AG09309 (cell line): ENCODE measurements around the gene CREB5.

Experiments
- DNase-seq: peaks from one replicate; pipeline ENCODE4 v3.0.0-alpha.2; 2010; ENCODE audit warnings: low read depth
- H3K4me3 ChIP-seq: 2 replicates; pipeline ENCODE4 v1.5.1; 2011; ENCODE audit warnings: mild to moderate bottlenecking, low read depth, low read length, moderate library complexity; ENCODE audit not compliant: control insufficient read depth
- CTCF ChIP-seq: IDR thresholded peaks from 2 replicates; pipeline ENCODE4 v1.5.1; 2011; ENCODE audit warnings: mild to moderate bottlenecking, low read depth, low read length, inconsistent platforms; ENCODE audit not compliant: insufficient read depth, control insufficient read depth; ENCODE audit errors: missing control alignments

The CREB5 gene

GRCh38 chr7:28643584-28644340 lies 231.4 kb downstream of the CREB5 start:
- TF ChIP-seq CTCF = no peak
- H3K4me3 ChIP-seq = no peak overlapping the region
- no peak for DNase-seq

DNA sequence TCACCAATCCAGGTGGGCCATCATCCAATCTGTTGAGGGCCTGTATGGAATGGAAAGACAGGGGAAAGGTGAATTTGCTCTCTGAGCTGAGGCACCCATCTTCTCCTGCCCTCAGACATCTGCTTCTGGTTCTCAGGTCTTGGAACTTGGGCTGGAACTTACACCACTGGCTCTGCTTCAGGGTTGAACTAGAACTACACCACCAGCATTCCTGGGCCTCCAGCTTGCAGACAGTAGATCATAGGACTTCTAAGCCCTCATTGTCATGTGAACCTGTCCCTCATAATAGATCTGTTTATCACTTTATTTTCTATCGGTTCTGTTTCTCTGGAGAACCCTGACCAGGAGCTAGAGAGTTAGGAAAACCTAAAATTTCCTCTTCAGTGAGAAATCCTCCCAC lies 233.5 kb downstream of the CREB5 start:
- no peak overlapping the region for H3K4me3 ChIP-seq
- DNase-seq = no peak
- no peak for TF ChIP-seq CTCF

DNA sequence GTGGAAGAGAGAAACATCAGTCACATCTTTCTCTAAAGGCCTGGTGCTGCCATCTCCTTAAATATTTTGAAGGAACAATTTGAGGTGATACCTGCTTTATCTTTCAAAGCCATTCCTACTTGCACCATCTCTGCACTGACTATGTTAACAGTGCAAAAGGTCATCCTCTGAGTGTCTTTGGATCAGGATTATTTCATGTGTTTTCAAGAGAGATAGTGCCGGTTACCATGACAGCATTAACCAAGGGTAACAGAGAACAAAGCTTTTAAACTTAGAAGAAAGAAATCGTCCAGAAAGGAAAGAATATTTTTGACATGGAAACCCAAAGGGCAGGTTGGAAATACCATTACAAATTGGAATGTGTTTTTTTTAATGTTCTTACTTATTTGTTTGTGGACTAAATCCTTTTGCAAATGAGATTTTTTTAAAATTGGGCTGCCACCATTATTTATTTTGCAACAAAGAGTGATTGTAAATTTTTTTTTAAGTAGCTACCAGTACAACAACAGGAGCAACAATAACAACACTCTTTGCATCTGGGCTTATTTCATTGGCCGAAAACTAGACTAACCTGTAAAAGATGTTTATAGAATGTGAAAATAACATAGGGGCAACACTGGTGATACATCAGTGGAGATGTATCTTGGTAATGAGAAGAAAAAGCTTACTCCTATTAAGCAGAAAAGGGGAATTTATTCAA lies 234.2 kb downstream of the CREB5 start:
- DNase-seq = no peak
- TF ChIP-seq CTCF = no peak
- H3K4me3 ChIP-seq = no peak overlapping the region

DNA sequence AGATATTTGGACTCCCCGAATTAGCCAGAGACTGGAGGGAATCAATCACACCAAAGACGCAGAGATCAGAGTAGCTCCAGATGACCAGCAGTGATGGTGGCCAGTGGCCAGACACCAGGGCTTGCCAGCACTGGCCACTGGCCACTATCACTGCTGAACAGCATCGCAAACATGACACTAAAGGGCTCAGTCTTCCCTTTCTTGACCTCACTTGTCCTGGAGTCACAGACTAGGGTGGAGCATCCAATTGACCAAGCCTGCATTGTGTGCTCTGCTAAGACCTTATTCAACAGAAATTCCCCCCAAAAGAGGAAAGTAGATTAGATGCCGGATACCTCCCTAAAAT lies 234.7 kb downstream of the CREB5 start:
- DNase-seq = no peak
- H3K4me3 ChIP-seq = no peak overlapping the region
- TF ChIP-seq CTCF = no peak

- no peak for TF ChIP-seq CTCF
- no peak for DNase-seq
Observed at GRCh38 chr7:28649189-28649588, 236.9 kb downstream of the CREB5 start.

GRCh38 chr7:28649811-28650210 lies 237.5 kb downstream of the CREB5 start:
- TF ChIP-seq CTCF = no peak
- H3K4me3 ChIP-seq = no peak overlapping the region
- DNase-seq = no peak

More at GRCh38 chr7:28649189-28649588, 236.9 kb downstream of the CREB5 start:
- H3K4me3 ChIP-seq = no peak overlapping the region

DNA sequence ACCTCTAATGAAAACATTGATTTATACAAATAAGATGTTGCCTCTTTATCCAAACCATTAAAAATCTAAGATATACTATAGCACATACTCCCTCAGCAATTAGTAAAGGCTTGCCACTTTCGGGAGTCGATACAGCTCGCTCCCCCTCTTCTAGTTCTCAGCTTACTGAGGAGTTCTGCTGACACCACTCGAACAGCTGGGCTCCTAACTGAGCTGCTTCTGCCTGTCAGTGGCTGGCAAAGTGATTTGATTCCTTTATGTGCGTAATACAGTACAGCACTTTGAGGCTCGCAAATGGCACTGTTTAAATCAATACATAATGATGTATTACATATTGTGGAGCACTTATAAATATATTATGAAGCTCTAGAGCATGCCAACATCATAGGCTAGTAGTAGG lies 241.8 kb downstream of the CREB5 start:
- no peak for DNase-seq
- no peak overlapping the region for H3K4me3 ChIP-seq
- TF ChIP-seq CTCF = no peak
